NCI-H128 (cell line): Measurements from ENCODE around the gene MAGEB10.
"Not testable (repeated sequence)": the region's sequence is repeated elsewhere in the genome, so short reads cannot be mapped to it uniquely, and the experiment has no call there.

Source experiments
- DNase-seq: peaks from one replicate; lab custom pipeline; 2025; ENCODE audit not compliant: unreplicated experiment; lab: John Stamatoyannopoulos, UW

The MAGEB10 gene

GRCh38 chrX:27807690-27808089, at the start of gene MAGEB10:
Gene MAGEB10 (plus strand): TSS chrX:27807990. CDS start chrX:27821307, 13,317 bp downstream.
- DNase-seq: no peak

DNA sequence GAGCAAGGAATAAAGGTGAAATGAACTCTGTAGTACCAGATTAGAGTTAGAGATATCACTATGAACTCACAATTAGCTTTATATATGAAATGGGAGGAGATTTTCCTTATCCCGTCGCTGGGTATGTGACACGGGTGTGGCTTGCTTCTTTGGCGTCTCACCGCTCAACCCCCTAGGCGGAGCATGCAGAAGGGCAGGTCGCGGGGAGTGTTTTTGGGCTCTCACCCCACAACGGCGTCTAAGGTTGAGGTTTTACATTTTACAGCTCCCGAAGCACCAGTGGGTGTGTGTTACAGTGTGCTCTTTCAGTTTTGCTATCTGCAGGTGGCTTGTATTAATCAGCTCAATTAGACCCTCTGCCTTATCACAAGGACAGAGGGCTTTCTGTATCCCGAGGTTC, 42.1 kb upstream of the MAGEB10 start:
- DNase-seq: no peak

- DNase-seq: no peak
Measured at GRCh38 chrX:27767387-27767786, 40.4 kb upstream of the MAGEB10 start.

DNA sequence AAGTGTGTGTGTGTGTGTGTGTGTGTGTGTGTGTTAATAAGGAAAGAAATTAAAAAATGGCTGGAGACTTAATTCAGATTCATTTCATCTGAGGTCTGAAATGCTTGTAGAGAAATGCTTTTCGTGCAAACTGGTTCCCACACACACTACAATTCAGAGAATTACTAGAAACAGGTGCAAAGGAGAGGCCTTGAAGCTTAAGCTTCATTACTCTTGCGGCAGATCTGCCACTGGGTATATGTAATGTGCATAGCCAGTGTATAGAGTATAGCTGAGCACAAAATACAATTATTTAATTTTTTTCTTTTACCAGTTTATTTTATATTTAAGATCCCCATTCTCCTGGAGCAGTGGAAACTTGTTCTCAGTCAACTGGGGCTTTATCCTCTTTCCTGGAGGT, 31.8 kb upstream of the MAGEB10 start:
- no peak for DNase-seq

- no peak for DNase-seq
Measured at GRCh38 chrX:27796640-27797257, 11.0 kb upstream of the MAGEB10 start.

DNA sequence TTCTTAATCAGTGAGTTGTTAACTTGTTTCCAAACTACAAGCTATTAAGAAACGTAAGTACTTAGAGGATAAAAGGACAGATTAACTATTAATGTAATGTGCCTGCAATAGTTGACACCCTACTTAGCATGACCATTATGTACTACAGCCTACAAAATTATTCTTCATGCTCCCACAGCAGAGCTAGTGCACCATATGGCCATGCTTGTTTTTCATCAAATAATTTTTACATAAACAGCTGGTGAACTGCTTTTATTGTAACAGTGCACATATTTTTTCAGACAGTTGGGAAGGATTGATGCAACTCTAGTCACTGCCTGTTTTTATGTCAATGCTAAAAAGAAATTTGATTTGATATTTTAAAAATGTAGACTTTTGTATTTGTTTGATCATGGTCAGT, 10.2 kb upstream of the MAGEB10 start:
- DNase-seq: no peak

- DNase-seq: no peak
Measured at GRCh38 chrX:27808226-27808625, 436 bp downstream of the MAGEB10 start.

- not testable (repeated sequence) for DNase-seq
Measured at GRCh38 chrX:27808991-27809859, 1.4 kb downstream of the MAGEB10 start.

DNA sequence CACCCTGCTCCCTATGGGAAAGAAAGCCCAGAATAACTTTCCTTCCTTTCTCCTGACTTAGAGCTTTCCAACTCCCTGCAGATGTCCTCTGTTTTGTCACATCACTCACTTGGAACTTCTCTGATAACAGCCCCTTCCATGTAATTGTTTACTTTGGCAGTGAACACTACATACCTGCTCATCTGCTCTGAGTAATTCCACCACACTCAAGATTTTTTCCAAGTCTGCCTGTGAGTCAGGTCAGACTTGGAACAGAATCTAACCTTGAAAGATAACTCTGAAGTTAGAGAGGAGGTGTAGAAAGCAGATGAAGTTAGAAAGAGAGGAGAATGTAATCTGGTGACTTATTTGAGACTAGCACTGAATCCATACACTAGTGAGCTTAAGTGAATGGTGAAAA, 7.4 kb downstream of the MAGEB10 start:
- DNase-seq: no peak

DNA sequence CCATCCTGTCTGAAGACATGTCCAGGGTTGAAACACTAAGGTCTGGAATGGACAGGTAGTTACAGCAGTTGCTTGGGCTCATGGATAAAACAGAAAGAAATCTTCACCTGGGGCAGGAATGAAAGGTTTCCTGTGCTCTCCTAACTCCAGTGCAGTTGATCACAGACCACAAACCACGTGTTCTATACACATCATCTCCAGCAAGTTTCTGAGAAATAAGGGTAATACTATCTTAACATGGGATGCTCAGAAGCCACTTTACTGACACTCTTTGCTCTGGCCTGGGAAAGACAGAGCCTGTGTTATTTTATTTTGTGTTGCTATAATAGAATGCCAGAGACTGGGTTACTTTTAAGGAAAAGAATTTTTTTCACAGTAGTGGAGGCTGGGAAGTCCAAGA, 16.0 kb downstream of the MAGEB10 start:
- no peak for DNase-seq

DNA sequence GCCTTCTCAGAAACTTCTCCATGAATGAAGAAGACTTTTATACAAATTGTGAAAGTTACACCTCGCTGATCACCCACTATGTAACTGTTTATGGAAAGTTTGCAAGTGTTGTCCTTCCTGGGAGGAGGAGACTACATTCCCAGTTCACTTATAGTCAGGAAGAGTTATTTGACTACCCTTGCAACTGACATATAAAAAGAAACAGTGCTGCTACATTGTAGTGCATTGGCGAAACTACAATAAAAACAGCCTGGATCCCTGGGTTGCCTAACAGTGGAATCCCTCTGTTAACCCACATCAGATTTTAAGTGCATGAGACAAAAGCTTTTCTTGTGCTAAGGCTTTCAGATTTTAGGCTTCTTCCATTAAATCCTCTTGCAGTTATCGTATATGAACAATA, 30.4 kb downstream of the MAGEB10 start:
- DNase-seq: no peak

- DNase-seq: no peak
Measured at GRCh38 chrX:27840881-27841280, 33.1 kb downstream of the MAGEB10 start.

- no peak for DNase-seq
Measured at GRCh38 chrX:27842859-27843258, 35.1 kb downstream of the MAGEB10 start.

DNA sequence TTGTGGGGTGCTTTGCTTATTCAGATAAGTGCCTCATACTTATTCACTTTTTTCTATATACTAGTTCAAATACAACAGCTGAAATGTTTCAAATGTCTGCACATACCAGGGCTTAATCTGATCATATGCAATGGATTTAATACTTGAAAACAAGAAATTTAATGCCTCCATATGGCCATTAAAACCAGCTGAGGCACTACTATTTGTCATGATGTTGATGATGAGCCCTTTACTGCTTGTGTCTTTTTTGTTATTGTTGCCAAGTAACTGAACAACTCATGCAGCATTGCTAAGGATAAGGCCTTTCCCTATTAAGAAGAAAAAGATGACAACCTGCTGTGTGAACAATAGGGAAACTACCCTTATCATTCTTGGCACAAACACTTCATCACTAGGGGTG, 52.5 kb downstream of the MAGEB10 start:
- DNase-seq: no peak

DNA sequence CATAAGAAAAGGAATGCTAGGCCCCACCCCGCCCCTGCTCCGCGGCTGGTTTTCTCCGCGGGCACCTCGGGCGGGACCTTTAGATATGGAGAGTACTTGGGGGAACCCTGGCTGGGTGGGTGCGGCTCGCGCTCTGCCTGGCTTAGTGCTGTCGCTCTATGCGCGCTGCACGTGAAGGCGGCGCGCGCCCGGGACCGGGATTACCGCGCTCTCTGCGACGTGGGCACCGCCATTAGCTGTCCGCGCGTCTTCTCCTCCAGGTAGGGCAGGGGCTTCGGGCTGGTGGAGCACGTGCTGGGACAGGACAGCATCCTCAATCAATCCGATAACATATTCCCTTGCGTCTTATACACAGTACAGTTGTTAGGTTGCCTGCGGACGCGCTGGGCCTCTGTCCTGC, 56.0 kb downstream of the MAGEB10 start:
- DNase-seq: no peak
